SH-SY5Y (cell line): ENCODE measurements around the gene ASIC4.

Experiments
- GATA2 ChIP-seq: IDR thresholded peaks from 2 replicates; pipeline ENCODE4 v1.6.1; 2011; ENCODE audit warnings: mild to moderate bottlenecking, low read depth, low read length
- GATA3 ChIP-seq: IDR thresholded peaks from 2 replicates; pipeline ENCODE4 v1.6.1; 2011; ENCODE audit warnings: low read depth, mild to moderate bottlenecking, low read length, moderate library complexity

DNA sequence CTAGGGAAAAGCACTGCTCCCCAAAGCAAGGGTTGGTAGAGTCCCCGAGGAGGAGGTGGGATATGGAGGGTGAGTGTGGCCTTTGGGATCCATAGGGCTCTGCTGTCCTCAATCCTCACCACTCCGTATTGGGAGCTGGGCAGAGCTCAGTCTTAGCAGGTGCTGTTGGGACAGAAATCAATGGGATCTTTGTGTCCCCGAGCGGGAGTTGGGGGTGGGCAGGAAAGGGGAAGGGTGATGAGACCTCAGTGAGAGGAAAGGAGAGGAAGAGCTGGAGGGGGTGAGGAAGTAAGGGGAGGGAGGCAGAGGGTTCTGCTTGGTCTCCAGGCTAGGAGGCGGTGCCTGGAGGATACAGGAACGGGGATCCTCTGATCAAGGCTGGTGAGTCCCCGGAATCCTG lies 2.6 kb downstream of the ASIC4 start:
- no peak for TF ChIP-seq GATA3
- TF ChIP-seq GATA2, result no peak
